Astrocyte (in vitro differentiated cells and primary cell): Measurements from ENCODE around the gene ELK1. TPM values are rescaled to one million over a fixed set of nuclear protein-coding genes. Genes with fewer than 3 reads are reported as not detected.
A peak's percentile ranks its signal among the peaks of the same experiment; 100 is the strongest.

Experiments used
- DNase-seq: peaks from one replicate; pipeline ENCODE4 v3.0.0-alpha.2; 2010; ENCODE audit warnings: low read depth
- FAIRE-seq: peaks from 2 replicates; lab custom pipeline; 2011; peaks lifted over from hg19 to GRCh38; lab: Jason Lieb, UNC
- H2AFZ ChIP-seq: 2 replicates; pipeline ENCODE4 v1.6.0; 2012; ENCODE audit warnings: low read depth, low read length, inconsistent platforms
- H3K27ac ChIP-seq: 2 replicates; pipeline ENCODE4 v1.5.1; 2011; ENCODE audit warnings: low read depth, low read length, inconsistent platforms
- H3K27me3 ChIP-seq: 2 replicates; pipeline ENCODE4 v1.6.0; 2011; ENCODE audit warnings: low read length, inconsistent platforms; ENCODE audit not compliant: insufficient read depth
- H3K36me3 ChIP-seq: 2 replicates; pipeline ENCODE4 v1.5.1; 2011; ENCODE audit warnings: low read length, inconsistent platforms; ENCODE audit not compliant: insufficient read depth
- H3K4me1 ChIP-seq: 2 replicates; pipeline ENCODE4 v1.5.1; 2011; ENCODE audit warnings: low read length, inconsistent platforms; ENCODE audit not compliant: insufficient read depth
- H3K4me2 ChIP-seq: 2 replicates; pipeline ENCODE4 v1.6.0; 2012; ENCODE audit warnings: low read length, inconsistent platforms
- H3K4me3 ChIP-seq: 2 replicates; pipeline ENCODE4 v1.5.1; 2011; ENCODE audit warnings: low read depth, mild to moderate bottlenecking, low read length, inconsistent platforms; ENCODE audit not compliant: insufficient read depth
- H3K79me2 ChIP-seq: 2 replicates; pipeline ENCODE4 v1.6.0; 2012; ENCODE audit warnings: mild to moderate bottlenecking, low read length, inconsistent platforms; ENCODE audit not compliant: insufficient read depth
- H3K9ac ChIP-seq: 2 replicates; pipeline ENCODE4 v1.6.0; 2012; ENCODE audit warnings: mild to moderate bottlenecking, low read length, inconsistent platforms
- H3K9me3 ChIP-seq: 2 replicates; pipeline ENCODE4 v1.5.1; 2012; ENCODE audit warnings: low read depth, mild to moderate bottlenecking, low read length, inconsistent platforms; ENCODE audit not compliant: insufficient read depth
- H4K20me1 ChIP-seq: 2 replicates; pipeline ENCODE4 v1.6.0; 2012; ENCODE audit warnings: low read length, inconsistent platforms; ENCODE audit not compliant: insufficient read depth
- H3K27ac Mint-ChIP-seq: one replicate; pipeline ENCODE4 v1.8.0; 2021; ENCODE audit warnings: mild to moderate bottlenecking, mixed read lengths; ENCODE audit not compliant: unreplicated experiment
- H3K27me3 Mint-ChIP-seq: one replicate; pipeline ENCODE4 v1.8.0; 2021; ENCODE audit warnings: low read depth, mixed read lengths; ENCODE audit not compliant: unreplicated experiment
- H3K36me3 Mint-ChIP-seq: one replicate; pipeline ENCODE4 v1.8.0; 2021; ENCODE audit warnings: low read depth, mixed read lengths; ENCODE audit not compliant: unreplicated experiment
- H3K4me1 Mint-ChIP-seq: one replicate; pipeline ENCODE4 v1.8.0; 2021; ENCODE audit warnings: low read depth, mixed read lengths; ENCODE audit not compliant: unreplicated experiment
- H3K4me3 Mint-ChIP-seq: one replicate; pipeline ENCODE4 v1.8.0; 2021; ENCODE audit warnings: mild to moderate bottlenecking, moderate library complexity, mixed read lengths; ENCODE audit not compliant: unreplicated experiment
- H3K9me3 Mint-ChIP-seq: one replicate; pipeline ENCODE4 v1.8.0; 2021; ENCODE audit warnings: mild to moderate bottlenecking, mixed read lengths; ENCODE audit not compliant: unreplicated experiment
- EZH2 ChIP-seq: IDR thresholded peaks from 2 replicates; pipeline ENCODE4 v1.6.1; 2012; ENCODE audit warnings: mild to moderate bottlenecking, low read length, inconsistent platforms; ENCODE audit not compliant: insufficient read depth
- total RNA-seq: library from RNA; stranded (reverse); gene quantifications from 2 replicates; pipeline ENCODE4 v1.2.1, GENCODE V29; 2021
- TF ChIP-seq, protein P1 (sequence below): IDR thresholded peaks from 2 replicates; pipeline ENCODE4 v1.5.1; 2011; ENCODE audit warnings: low read depth, mild to moderate bottlenecking, inconsistent platforms, low read length, moderate library complexity; ENCODE audit not compliant: insufficient read depth

Gene ELK1
- total RNA-seq, 1 donor from 2014 or later, result 34.1 TPM

DNA sequence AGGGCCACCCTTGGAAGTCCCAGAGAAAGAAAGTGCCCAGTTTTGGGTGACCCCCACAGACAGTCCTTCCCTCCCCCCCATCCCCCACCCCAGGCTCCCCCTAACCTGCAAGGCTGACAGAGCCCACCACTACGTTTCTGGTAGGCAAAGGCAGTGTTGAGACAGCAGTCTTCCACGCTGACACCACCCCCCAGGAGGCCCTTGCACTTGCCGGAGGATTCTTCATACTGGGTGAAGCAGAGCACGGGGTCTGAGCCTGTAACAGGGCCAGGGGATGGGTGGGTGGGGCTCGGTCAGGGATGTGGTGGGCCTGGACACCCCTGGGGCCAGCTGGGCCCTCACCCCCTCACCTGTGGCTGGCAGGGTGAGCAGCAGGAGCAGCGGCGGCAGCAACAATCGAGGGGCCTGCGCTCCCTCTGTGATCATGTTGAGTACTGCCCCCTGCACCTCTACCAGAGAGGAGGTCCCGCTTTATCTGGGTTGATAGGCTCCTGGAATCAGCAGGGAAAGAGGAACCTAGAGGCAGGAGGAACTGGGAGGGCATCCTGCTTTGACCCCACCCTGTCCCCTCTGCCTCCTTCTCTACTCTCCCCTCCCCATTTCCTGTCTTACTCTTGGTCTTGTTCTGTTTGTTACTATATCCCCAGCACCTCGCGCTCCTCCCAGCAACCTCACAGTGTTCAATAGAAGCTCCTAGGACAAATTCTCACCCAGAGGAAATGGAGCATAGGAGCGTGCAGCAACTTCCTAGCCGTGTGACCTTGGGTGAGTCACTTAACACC lies 20.8 kb downstream of the ELK1 start, which contains the start of gene CFP:
TSS of gene CFP (minus strand) at position 512 of the 782 bp plus-strand sequence. CDS start at position 426, 86 bp downstream.
- H3K4me2 ChIP-seq, result no peak within 1 kb of the TSS
- H3K79me2 ChIP-seq, result no peaks in the 10 kb centered on the region
- FAIRE-seq (no peak), DNase-seq (no peak)
- H4K20me1 ChIP-seq, result no peaks in the 10 kb centered on the region
- H2AFZ ChIP-seq, result no peak within 1 kb of the TSS
- H3K27me3 Mint-ChIP-seq, result peaks cover 3% of the 10 kb centered on the region
- H3K9me3 ChIP-seq, result no peaks in the 10 kb centered on the region
- H3K27me3 ChIP-seq, result no peaks in the 10 kb centered on the region
- no peaks in the 10 kb centered on the region for H3K36me3 ChIP-seq
- H3K4me3 Mint-ChIP-seq, result no peak within 1 kb of the TSS
- H3K4me3 ChIP-seq, result no peak within 1 kb of the TSS
- peaks cover 5% of the 10 kb centered on the region for H3K4me1 Mint-ChIP-seq
- no peak within 1 kb of the TSS for H3K27ac ChIP-seq
- H3K27ac Mint-ChIP-seq, result no peak within 1 kb of the TSS
- no peak for TF ChIP-seq EZH2
- TF ChIP-seq, protein P1, sequence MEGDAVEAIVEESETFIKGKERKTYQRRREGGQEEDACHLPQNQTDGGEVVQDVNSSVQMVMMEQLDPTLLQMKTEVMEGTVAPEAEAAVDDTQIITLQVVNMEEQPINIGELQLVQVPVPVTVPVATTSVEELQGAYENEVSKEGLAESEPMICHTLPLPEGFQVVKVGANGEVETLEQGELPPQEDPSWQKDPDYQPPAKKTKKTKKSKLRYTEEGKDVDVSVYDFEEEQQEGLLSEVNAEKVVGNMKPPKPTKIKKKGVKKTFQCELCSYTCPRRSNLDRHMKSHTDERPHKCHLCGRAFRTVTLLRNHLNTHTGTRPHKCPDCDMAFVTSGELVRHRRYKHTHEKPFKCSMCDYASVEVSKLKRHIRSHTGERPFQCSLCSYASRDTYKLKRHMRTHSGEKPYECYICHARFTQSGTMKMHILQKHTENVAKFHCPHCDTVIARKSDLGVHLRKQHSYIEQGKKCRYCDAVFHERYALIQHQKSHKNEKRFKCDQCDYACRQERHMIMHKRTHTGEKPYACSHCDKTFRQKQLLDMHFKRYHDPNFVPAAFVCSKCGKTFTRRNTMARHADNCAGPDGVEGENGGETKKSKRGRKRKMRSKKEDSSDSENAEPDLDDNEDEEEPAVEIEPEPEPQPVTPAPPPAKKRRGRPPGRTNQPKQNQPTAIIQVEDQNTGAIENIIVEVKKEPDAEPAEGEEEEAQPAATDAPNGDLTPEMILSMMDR, result no peak
- no peaks in the 10 kb centered on the region for H3K4me1 ChIP-seq
- H3K9ac ChIP-seq, result no peak within 1 kb of the TSS
- H3K36me3 Mint-ChIP-seq, result no peaks in the 10 kb centered on the region
- no peaks in the 10 kb centered on the region for H3K9me3 Mint-ChIP-seq

DNA sequence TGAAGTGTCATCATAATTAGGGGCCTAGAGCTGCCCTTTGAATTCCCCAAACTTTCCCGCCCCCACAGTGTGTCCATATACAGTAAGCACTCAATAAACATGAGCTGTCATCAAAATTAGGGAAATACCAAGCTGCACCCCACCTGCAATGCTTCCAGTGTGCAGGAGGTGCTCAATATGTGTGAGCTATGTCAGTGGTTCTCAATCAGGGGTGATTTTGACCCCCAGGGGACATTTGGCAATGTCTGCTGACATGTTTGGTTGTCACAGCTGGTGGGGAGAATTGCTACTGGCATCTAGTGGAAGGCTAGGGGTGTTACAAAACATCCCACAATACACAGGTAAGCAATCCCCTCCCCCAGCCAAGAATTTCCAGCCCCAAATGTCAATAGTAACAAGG lies 21.4 kb downstream of the ELK1 start:
- H3K27ac Mint-ChIP-seq, result no peak overlapping the region
- no peak overlapping the region for H3K27ac ChIP-seq
- peak; percentile 41 for FAIRE-seq
- H3K4me1 ChIP-seq, result no peaks in the 10 kb centered on the region
- H3K27me3 Mint-ChIP-seq, result peaks cover 3% of the 10 kb centered on the region
- H3K27me3 ChIP-seq, result no peaks in the 10 kb centered on the region
- H3K4me2 ChIP-seq, result no peak overlapping the region
- H3K4me3 Mint-ChIP-seq, result no peak overlapping the region
- no peaks in the 10 kb centered on the region for H3K9me3 Mint-ChIP-seq
- H3K36me3 Mint-ChIP-seq, result no peaks in the 10 kb centered on the region
- no peaks in the 10 kb centered on the region for H3K79me2 ChIP-seq
- H3K4me1 Mint-ChIP-seq, result peaks cover 5% of the 10 kb centered on the region
- no peaks in the 10 kb centered on the region for H3K36me3 ChIP-seq
- no peak for TF ChIP-seq EZH2
- TF ChIP-seq, protein P1, result no peak
- H4K20me1 ChIP-seq, result no peaks in the 10 kb centered on the region
- H3K4me3 ChIP-seq, result no peak overlapping the region
- H3K9ac ChIP-seq, result no peak overlapping the region
- no peaks in the 10 kb centered on the region for H3K9me3 ChIP-seq
- H2AFZ ChIP-seq, result no peak overlapping the region
- no peak for DNase-seq

DNA sequence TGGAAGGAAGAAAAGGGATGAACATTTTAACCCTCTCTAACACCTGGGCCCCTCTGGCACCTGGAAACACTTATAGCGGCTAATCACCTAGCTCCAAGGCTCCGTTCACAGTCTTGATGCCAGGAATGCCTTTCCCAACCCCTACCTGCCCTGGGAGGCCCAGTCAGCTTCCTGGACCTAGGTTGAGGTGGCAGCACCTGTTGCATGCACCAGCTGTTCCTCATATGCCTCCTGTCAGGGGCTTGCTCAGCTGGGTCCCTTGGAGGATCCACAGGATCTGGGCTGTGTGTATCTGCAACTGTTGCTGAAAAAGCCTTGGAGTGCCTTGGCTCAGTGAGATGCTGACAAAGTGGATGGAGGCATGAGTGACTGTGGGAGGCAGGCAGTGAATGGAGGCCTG lies 25.0 kb downstream of the ELK1 start:
- H3K27me3 ChIP-seq, result no peaks in the 10 kb centered on the region
- TF ChIP-seq, protein P1, result no peak
- TF ChIP-seq EZH2, result no peak
- H3K4me2 ChIP-seq, result no peak overlapping the region
- Mint-ChIP-seq H3K27ac (no peak overlapping the region), H3K9me3 (no peaks in the 10 kb centered on the region), H3K36me3 (no peaks in the 10 kb centered on the region), H3K4me1 (peaks cover 5% of the 10 kb centered on the region), H3K4me3 (no peak overlapping the region), H3K27me3 (peaks cover 9% of the 10 kb centered on the region)
- FAIRE-seq (no peak), DNase-seq (no peak)
- no peak overlapping the region for H2AFZ ChIP-seq
- no peak overlapping the region for H3K27ac ChIP-seq
- no peak overlapping the region for H3K9ac ChIP-seq
- no peaks in the 10 kb centered on the region for H3K79me2 ChIP-seq
- no peaks in the 10 kb centered on the region for H3K9me3 ChIP-seq
- H4K20me1 ChIP-seq, result no peaks in the 10 kb centered on the region
- no peaks in the 10 kb centered on the region for H3K36me3 ChIP-seq
- H3K4me1 ChIP-seq, result no peaks in the 10 kb centered on the region
- no peak overlapping the region for H3K4me3 ChIP-seq
